ENCODE measurements around the gene SPATA3.
A peak's percentile ranks its signal among the peaks of the same experiment; 100 is the strongest.

SPATA3 gene

DNA sequence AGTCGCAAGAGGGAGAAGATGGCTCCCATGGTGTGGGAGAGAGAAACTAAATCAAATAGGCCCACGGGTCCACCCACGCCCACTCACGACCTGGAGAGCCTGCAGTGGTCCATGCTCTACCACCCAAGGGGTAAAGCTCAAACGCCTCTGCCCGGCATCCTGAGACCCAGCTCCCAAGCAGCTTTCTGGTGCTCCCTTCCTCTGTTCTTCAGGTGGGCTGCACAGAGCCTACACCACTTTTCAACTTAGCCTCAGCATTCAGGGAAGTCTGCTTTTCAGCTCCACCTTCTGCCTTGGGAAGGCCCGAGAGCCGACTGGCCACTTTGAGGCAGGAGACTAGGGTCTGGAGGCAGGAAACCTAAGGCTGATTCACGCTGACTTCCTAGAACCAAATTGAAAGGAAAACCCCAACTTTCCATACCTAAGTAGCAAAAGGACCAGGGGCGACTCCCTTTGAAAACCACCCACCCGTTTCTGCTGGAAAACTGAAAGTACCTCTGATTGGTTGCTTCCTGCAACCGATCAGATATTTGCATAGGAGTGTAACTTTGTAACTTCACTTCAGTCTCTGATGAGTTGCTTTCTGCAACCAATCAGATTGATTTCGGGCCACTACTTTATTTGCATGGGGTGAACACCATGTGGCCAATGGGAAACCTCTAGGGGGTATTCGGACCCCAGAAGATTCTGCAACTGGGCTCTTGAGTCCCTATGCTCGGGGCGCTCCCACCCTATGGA, 26.8 kb upstream of the SPATA3 start:
- no peak for DNase-seq

GRCh38 chr2:230969659-230970015, 26.3 kb upstream of the SPATA3 start:
- no peak for DNase-seq

DNA sequence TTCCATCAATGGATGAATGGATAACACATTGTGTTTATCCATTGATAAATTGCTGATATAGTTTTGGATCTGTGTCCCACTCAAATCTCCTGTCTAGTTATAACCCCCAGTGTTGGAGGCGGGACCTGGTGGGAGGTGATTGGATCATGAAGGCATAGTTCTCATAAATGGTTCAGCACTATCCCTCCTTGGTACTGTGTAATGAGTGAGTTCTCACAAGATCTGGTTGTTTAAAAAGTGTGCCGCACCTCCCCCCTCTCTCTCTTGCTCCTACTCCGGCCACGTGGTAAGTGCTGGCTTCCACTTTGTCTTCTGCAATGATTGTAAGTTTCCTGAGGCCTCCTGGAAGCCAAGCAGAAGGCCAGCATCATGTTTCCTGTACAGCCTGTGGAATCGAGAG, 23.9 kb upstream of the SPATA3 start:
- no peak for DNase-seq

- peak; percentile 48 for DNase-seq
These were observed 21.6 kb upstream of the SPATA3 start for GRCh38 chr2:230974096-230974913.

GRCh38 chr2:230975927-230976326, 20.0 kb upstream of the SPATA3 start:
- no peak for DNase-seq

GRCh38 chr2:230976671-230977171, 19.2 kb upstream of the SPATA3 start:
- DNase-seq: no peak

DNA sequence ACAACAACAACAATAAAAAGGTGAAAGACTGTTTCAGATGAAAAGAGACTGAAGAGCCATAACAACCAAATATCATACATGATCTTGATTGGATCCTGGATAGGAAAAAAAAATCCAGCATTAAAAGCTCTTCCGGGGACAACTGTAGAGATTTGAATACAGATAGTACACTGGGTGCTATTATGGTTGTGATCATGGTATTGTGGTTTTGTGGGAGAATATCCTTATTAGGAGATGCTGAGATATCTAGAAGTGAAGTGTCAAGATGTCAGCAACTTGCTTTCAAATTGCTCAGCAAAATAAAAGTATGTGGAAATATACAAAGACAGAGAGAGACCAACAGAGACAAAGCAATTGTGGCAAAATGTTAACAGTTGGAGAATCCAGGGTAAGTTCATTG, 15.5 kb upstream of the SPATA3 start:
- DNase-seq: no peak

DNA sequence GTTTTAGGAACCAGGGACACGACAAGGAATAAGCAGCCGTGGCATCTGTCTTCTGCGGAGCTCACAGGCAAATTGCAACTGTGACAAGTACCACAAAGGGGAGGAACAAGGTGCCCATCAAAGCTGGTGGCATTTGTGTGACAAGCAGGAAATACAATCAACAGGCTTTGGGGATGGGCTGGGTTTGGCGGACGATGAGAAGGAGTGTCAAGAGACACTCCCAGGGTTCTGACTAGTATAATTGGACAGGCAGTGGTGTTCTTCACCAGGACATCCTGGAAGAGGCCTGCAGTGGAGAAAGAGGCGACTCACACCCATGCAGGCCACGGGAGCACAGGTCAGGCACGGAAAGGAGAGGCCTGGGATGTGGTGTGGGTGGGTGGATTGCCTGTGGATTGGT, 14.2 kb upstream of the SPATA3 start:
- no peak for DNase-seq

DNA sequence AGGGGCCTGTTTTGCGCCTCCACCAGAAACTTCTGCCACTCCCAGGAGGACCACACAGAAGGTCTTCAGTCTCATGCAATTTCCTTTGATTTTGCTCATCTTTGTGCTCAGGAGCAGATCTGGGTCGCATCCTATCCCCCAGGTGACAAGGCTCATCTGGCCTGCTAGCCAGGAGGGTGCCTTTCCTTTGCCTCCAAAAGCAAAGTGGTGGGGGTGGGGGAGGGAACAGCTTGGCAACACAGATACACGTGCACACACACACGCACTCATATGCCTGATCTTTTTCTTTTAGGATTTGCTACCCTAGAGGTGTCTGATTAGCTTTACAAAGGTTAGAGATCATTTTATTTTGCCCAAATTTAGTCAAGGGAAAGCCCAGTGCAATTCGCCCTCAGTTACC, 13.8 kb upstream of the SPATA3 start:
- DNase-seq: no peak

DNA sequence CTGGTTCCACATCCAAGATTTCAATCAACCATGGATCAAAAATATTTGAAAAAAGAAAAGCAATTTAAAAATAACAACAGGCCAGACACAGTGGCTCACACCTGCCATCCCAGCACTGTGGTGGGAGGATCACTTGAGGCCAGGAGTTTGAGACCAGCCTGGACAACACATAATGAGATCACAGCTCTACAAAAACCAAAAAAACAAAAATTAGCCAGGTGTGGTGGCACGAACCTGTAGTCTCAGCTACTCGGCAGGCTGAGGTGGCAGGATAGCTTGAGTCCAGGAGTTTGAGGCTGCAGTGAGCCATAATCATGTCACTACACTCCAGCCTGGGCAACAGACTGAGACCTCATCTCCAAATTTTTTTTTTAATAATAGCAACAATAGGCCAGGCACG, 13.4 kb upstream of the SPATA3 start:
- no peak for DNase-seq

- no peak for DNase-seq
These were observed 12.4 kb upstream of the SPATA3 start for GRCh38 chr2:230983566-230983965.

GRCh38 chr2:230984393-230985220, 11.3 kb upstream of the SPATA3 start:
- peak; percentile 39 for DNase-seq

- no peak for DNase-seq
These were observed 10.2 kb upstream of the SPATA3 start for GRCh38 chr2:230985519-230986231.

GRCh38 chr2:230986520-230987136, 9.3 kb upstream of the SPATA3 start:
- no peak for DNase-seq

GRCh38 chr2:230987137-230988020, 8.5 kb upstream of the SPATA3 start:
- DNase-seq: peak; percentile 88

DNA sequence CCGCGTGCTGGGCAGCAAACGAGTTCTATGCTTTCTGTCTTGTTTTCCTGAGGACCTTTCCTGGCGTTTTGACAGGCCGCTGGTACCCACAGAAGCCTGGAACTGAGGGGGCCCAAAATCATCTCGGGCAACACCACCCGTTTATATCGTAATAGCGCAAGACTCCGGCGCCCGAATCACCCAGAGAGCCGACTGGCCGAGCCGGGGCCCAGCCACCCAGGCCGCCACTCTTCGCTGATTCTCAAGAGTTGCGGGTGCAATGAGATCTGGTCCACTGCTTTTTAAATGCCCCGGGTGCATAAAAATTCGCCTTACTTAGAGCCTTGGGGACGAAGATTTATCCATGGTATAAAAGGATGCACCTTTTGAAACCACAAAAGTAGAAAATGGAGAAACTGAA, 6.2 kb upstream of the SPATA3 start:
- DNase-seq: no peak

GRCh38 chr2:230990131-230990898, 5.6 kb upstream of the SPATA3 start:
- DNase-seq: no peak

DNA sequence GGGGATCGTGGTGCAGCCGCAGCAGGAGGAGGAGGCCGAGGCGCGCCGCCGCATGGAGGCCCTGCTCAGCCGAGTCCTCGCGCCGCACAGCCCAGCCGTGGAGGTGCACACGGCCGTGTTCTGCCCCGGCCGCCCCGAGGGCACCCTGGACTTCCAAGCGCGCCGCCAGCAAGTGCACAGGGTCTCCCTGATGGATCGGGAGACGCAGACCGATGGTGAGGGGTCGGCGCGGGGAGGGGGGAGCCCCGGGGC, 5.1 kb upstream of the SPATA3 start:
- no peak for DNase-seq

DNA sequence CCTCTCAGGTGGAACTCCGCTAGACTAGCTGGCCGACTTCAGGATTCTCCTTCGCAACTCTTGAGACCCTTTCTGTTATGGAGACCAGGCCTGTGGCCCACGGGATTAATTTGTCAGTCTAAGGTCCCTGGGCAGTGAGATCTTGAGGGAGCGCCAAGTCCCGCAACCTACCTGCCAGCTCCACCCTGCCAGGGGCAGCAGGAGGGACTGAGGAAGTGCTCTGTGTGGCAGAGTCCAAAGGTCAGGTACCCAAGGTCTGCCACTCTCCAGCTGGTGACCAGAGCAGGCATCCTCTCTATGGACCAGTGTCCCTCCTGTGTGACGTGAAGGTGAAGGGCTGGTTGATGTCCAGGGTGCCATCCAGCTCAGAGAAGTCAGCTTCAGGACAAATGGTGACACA, 4.3 kb upstream of the SPATA3 start:
- no peak for DNase-seq

GRCh38 chr2:230996661-230997060, 740 bp downstream of the SPATA3 start:
- no peak for DNase-seq

- no peak for DNase-seq
These were observed 3.0 kb downstream of the SPATA3 start for GRCh38 chr2:230998882-230999281.
